ENCODE results near the gene VWA5B1.

GRCh38 chr1:20400341-20401177, 109.9 kb downstream of the VWA5B1 start:
- TF ChIP-seq CTCF (IDR thresholded peaks at IDR 0.05) (no peak), EP300 (IDR thresholded peaks at IDR 0.05) (no peak)

Measured in stomach (tissue), 4 donors.